ENCODE measurements around the gene ANKEF1.

ANKEF1 gene

DNA sequence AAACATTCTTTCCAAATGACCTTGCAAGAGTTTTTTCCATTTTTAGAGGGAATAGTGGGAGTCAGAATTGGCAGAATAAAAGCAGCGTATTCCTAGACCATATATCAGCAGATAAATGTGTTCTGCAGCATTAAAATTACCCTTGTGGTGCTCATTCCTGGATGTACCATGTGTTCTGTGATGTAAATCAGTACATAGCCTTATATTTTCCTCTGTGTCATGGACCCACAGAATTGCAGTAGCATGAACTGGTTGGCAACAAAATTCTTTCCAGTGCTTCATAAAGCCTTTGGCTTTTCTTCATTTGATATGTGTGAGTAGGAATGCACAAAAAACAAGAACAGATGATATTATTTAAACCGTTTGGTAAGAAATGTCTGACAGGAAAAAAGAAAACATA, 32.5 kb downstream of the ANKEF1 start:
- H3K4me3 ChIP-seq (ENCODE audit: low read depth, low read length, poor library complexity, severe bottlenecking) = no peak overlapping the region
- H3K27me3 ChIP-seq (ENCODE audit: insufficient read depth, low read length) = no peaks in the 10 kb centered on the region
- no peaks in the 10 kb centered on the region for H3F3A ChIP-seq (ENCODE audit: insufficient read depth, low read length)
- no peaks in the 10 kb centered on the region; the same call in 1 of the 2 replicates for H3K9me2 ChIP-seq (ENCODE audit: low read depth, low read length)
- no peaks in the 10 kb centered on the region for H3K36me3 ChIP-seq (ENCODE audit: insufficient read depth, low read length)
- H3K9me3 ChIP-seq (ENCODE audit: low read length) = no peaks in the 10 kb centered on the region
- H4K20me1 ChIP-seq (ENCODE audit: insufficient read depth, low read length) = no peaks in the 10 kb centered on the region
- TF ChIP-seq EZH2 (IDR thresholded peaks at IDR 0.05; ENCODE audit: borderline replicate concordance, low read length) = no peak
- TF ChIP-seq, protein P1, sequence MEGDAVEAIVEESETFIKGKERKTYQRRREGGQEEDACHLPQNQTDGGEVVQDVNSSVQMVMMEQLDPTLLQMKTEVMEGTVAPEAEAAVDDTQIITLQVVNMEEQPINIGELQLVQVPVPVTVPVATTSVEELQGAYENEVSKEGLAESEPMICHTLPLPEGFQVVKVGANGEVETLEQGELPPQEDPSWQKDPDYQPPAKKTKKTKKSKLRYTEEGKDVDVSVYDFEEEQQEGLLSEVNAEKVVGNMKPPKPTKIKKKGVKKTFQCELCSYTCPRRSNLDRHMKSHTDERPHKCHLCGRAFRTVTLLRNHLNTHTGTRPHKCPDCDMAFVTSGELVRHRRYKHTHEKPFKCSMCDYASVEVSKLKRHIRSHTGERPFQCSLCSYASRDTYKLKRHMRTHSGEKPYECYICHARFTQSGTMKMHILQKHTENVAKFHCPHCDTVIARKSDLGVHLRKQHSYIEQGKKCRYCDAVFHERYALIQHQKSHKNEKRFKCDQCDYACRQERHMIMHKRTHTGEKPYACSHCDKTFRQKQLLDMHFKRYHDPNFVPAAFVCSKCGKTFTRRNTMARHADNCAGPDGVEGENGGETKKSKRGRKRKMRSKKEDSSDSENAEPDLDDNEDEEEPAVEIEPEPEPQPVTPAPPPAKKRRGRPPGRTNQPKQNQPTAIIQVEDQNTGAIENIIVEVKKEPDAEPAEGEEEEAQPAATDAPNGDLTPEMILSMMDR (IDR thresholded peaks at IDR 0.05; ENCODE audit: low read length) = no peak
- no peak overlapping the region for H2AFZ ChIP-seq (ENCODE audit: low read length)
- H3K4me2 ChIP-seq (ENCODE audit: low read length) = no peak overlapping the region
- H3K27ac ChIP-seq (ENCODE audit: low read depth, low read length, poor library complexity, severe bottlenecking) = no peak overlapping the region
- H3K9ac ChIP-seq (ENCODE audit: low read length) = no peak overlapping the region
- no peaks in the 10 kb centered on the region for H3K79me2 ChIP-seq (ENCODE audit: insufficient read depth, low read length)
- no peaks in the 10 kb centered on the region for H3K4me1 ChIP-seq (ENCODE audit: insufficient read depth, low read length, severe bottlenecking)

DNA sequence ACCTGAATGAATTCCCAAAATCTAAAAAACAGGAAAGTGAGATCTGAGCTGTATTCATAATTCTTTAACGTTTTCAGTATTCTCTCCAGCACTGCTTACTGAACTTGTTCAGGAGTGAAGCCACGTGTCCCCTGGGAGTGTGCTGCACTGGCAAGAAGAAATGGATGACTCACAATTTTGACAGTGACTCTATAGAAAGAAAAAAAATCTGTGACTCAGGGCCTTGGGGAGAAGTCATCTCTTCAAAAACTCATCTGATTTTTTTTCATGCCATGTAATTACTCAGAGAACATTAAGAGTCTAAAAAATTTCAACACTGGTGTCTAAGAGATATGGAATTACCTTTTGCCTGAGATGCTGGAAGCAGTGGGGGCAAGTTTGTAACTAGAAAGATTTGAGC, 39.7 kb downstream of the ANKEF1 start:
- Histone ChIP-seq H3K79me2 (ENCODE audit: insufficient read depth, low read length) (no peaks in the 10 kb centered on the region), H2AFZ (ENCODE audit: low read length) (no peak overlapping the region), H3K4me1 (ENCODE audit: insufficient read depth, low read length, severe bottlenecking) (no peaks in the 10 kb centered on the region), H3K9ac (ENCODE audit: low read length) (no peak overlapping the region), H4K20me1 (ENCODE audit: insufficient read depth, low read length) (no peaks in the 10 kb centered on the region), H3K36me3 (ENCODE audit: insufficient read depth, low read length) (no peaks in the 10 kb centered on the region), H3K4me2 (ENCODE audit: low read length) (no peak overlapping the region), H3K27ac (ENCODE audit: low read depth, low read length, poor library complexity, severe bottlenecking) (no peak overlapping the region), H3K9me3 (ENCODE audit: low read length) (no peaks in the 10 kb centered on the region), H3K4me3 (ENCODE audit: low read depth, low read length, poor library complexity, severe bottlenecking) (no peak overlapping the region), H3K9me2 (ENCODE audit: low read depth, low read length) (no peaks in the 10 kb centered on the region; the same call in 1 of the 2 replicates), H3F3A (ENCODE audit: insufficient read depth, low read length) (no peaks in the 10 kb centered on the region), H3K27me3 (ENCODE audit: insufficient read depth, low read length) (no peaks in the 10 kb centered on the region)
- TF ChIP-seq EZH2 (IDR thresholded peaks at IDR 0.05; ENCODE audit: borderline replicate concordance, low read length) = no peak
- TF ChIP-seq, protein P1 (IDR thresholded peaks at IDR 0.05; ENCODE audit: low read length) = no peak

DNA sequence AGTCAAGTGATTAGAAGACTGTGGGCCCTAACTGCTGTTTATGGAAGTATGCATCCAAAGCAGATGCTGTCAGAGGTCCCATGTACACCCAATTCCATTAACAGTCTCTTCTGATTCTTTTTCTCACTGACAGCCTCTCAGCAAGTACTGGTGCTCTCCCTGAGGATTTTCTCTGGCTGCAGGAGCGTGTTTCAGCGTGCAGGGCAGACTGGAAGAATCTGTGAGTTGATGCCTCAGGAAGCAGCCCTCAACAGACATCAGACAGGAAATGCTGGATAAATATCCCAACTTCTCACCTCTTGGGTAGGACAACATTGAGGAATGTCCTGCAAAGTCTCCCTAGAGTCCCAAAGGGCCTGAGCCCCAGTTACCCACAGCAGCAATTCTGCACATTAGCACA, 40.8 kb downstream of the ANKEF1 start:
- no peaks in the 10 kb centered on the region for H3K4me1 ChIP-seq (ENCODE audit: insufficient read depth, low read length, severe bottlenecking)
- no peaks in the 10 kb centered on the region; the same call in 1 of the 2 replicates for H3K9me2 ChIP-seq (ENCODE audit: low read depth, low read length)
- H3K79me2 ChIP-seq (ENCODE audit: insufficient read depth, low read length) = no peaks in the 10 kb centered on the region
- no peak overlapping the region for H3K9ac ChIP-seq (ENCODE audit: low read length)
- H3K4me2 ChIP-seq (ENCODE audit: low read length) = no peak overlapping the region
- no peak overlapping the region for H3K4me3 ChIP-seq (ENCODE audit: low read depth, low read length, poor library complexity, severe bottlenecking)
- no peaks in the 10 kb centered on the region for H3F3A ChIP-seq (ENCODE audit: insufficient read depth, low read length)
- H2AFZ ChIP-seq (ENCODE audit: low read length) = no peak overlapping the region
- TF ChIP-seq EZH2 (IDR thresholded peaks at IDR 0.05; ENCODE audit: borderline replicate concordance, low read length) = no peak
- TF ChIP-seq, protein P1 (IDR thresholded peaks at IDR 0.05; ENCODE audit: low read length) = no peak
- no peaks in the 10 kb centered on the region for H3K27me3 ChIP-seq (ENCODE audit: insufficient read depth, low read length)
- H4K20me1 ChIP-seq (ENCODE audit: insufficient read depth, low read length) = no peaks in the 10 kb centered on the region
- no peaks in the 10 kb centered on the region for H3K36me3 ChIP-seq (ENCODE audit: insufficient read depth, low read length)
- no peaks in the 10 kb centered on the region for H3K9me3 ChIP-seq (ENCODE audit: low read length)
- H3K27ac ChIP-seq (ENCODE audit: low read depth, low read length, poor library complexity, severe bottlenecking) = no peak overlapping the region

All from OCI-LY1 (cell line).